Adrenal gland (tissue), 12 donors: ENCODE data around the gene HMGB4. TPM values are rescaled to one million over a fixed set of nuclear protein-coding genes. Genes with fewer than 3 reads are reported as not detected.

Experiments
- DNase-seq, 7 donors: peaks; one replicate each; pipeline ENCODE4 v3.0.0-alpha.2; 2019 to 2020
- H3K27ac ChIP-seq, 5 donors: fragments of 200-600 bp; sonication (generic) in 4 of 5; 1 replicate in 3 of 5; 2 replicates in 2 of 5; pipeline versions ENCODE4 v1.5.1 to v1.8.0; 2016 to 2020; ENCODE audit warnings: mild to moderate bottlenecking in 1 of 5
- H3K27me3 ChIP-seq: fragments of 200-600 bp; 2 replicates; pipeline ENCODE4 v1.8.0; 2021
- H3K36me3 ChIP-seq, 2 donors: fragments of 200-600 bp; replicated peaks in 1 of 2; 1 replicate in 1 of 2; 2 replicates in 1 of 2; pipeline versions ENCODE4 v1.5.1 to v1.8.0; 2018 to 2022
- H3K4me1 ChIP-seq, 2 donors: fragments of 200-600 bp; replicated peaks in 1 of 2; 1 replicate in 1 of 2; 2 replicates in 1 of 2; pipeline versions ENCODE4 v1.5.1 to v1.8.0; 2018 to 2021
- H3K4me3 ChIP-seq, 4 donors: fragments of 200-600 bp; sonication (generic) in 3 of 4; one replicate each; pipeline ENCODE4 v1.5.1; 2016 to 2018
- H3K9me3 ChIP-seq, 3 donors: fragments of 200-600 bp; sonication (generic) in 1 of 3; replicated peaks in 1 of 3; 1 replicate in 2 of 3; 2 replicates in 1 of 3; pipeline versions ENCODE4 v1.5.1 to v1.8.0; 2016 to 2021
- CTCF ChIP-seq, 6 experiments: fragments of 450-650 bp in 4 of 6; fragments of 200-600 bp in 2 of 6; sonication (generic) in 1 of 6; IDR thresholded peaks; 1 replicate in 5 of 6; 2 replicates in 1 of 6; pipeline versions ENCODE4 v1.5.1 to v1.8.0; 2016 to 2021; ENCODE audit warnings: antibody characterized with exemption in 6 of 6, mild to moderate bottlenecking in 2 of 6, moderate library complexity in 1 of 6
- POLR2A ChIP-seq, 2 donors: fragments of 450-650 bp; IDR thresholded peaks; one replicate each; pipeline ENCODE4 v1.6.1; 2017; ENCODE audit warnings: antibody characterized with exemption in 2 of 2, mild to moderate bottlenecking in 2 of 2, moderate library complexity in 1 of 2
- WGBS, 4 donors: extraction: QIAGEN DNeasy Blood & Tissue Kit in 2 of 4; methylation state at CpG; one replicate each; pipeline versions ENCODE4 v1.1.5 to v1.1.7; 2013 to 2017; 5-methylcytosine and 5-hydroxymethylcytosine counted together
- intact Hi-C, 2 donors: fragments of 100-400 bp; cut with DNase I; formaldehyde crosslinking; loops; one replicate each; pipeline versions ENCODE4 v1.14.1 to v1.15.0; 2022 to 2023
- polyA plus RNA-seq, 3 donors: library from polyadenylated mRNA; stranded (reverse); fragments of 200-250 nt in 2 of 3; fragments of 350-450 nt in 1 of 3; fragmentation: Illumina TruSeq in 1 of 3; extraction: RNeasy Lipid Tissue Mini Kit (QIAGEN cat#74804) in 1 of 3; gene quantifications; one replicate each; pipeline ENCODE4 v1.2.3, GENCODE V29; 2013 to 2014
- total RNA-seq, 9 donors: library from RNA; depleted of rRNA in 4 of 9; stranded (reverse); fragments of >200 nt in 4 of 9; fragments of 120-200 nt in 1 of 9; fragmentation: NEBNext Ultra II Directional in 1 of 9; extraction: Animal tissue kit (Norgen Biotek cat#: 25700) in 1 of 9; gene quantifications; one replicate each; pipeline versions ENCODE4 v1.1.0 to v1.2.4, GENCODE V29; 2013 to 2023
- donor health status: healthy with polysubstance abuse.
- donor health status: Bipolar disorder and iron deficiency.
- donor health status: DM: yes; HTN: yes; CAD: no.
- donor health status: DM: no; HTN: no; CAD: no.
- donor health status: DM: no; HTN: no; CAD: no.
- donor health status: DM: yes; HTN: yes; CAD: no.

Gene HMGB4
- total and polyA plus RNA-seq, 12 donors = not detected

- Histone ChIP-seq H3K9me3 (no peaks in the 10 kb centered on the region), H3K27me3 (no peaks in the 10 kb centered on the region), H3K36me3 (no peaks in the 10 kb centered on the region), H3K27ac (no peak overlapping the region), H3K4me1 (no peaks in the 10 kb centered on the region), H3K4me3 (no peak overlapping the region)
- TF ChIP-seq CTCF (IDR thresholded peaks at IDR 0.05) (no peak), POLR2A (IDR thresholded peaks at IDR 0.05) (no peak)
- DNase-seq = no peak
- 69 to 72% (median 72%) methylated on average over 1 of the region's 1 CpG for WGBS, 4 donors
- intact Hi-C loops = no loop called here
Observed at GRCh38 chr1:33841494-33841893, 22.4 kb upstream of the HMGB4 start.

- TF ChIP-seq POLR2A (IDR thresholded peaks at IDR 0.05) (no peak), CTCF (IDR thresholded peaks at IDR 0.05) (no peak)
- Histone ChIP-seq H3K4me1 (no peaks in the 10 kb centered on the region), H3K27me3 (no peaks in the 10 kb centered on the region), H3K9me3 (no peaks in the 10 kb centered on the region), H3K4me3 (no peak overlapping the region), H3K36me3 (no peaks in the 10 kb centered on the region), H3K27ac (no peak overlapping the region)
- intact Hi-C loops = no loop called here
- 88 to 94% (median 93%) methylated on average over 5 of the region's 5 CpGs for WGBS, 4 donors
- no peak for DNase-seq
Observed at GRCh38 chr1:33842348-33842747, 21.5 kb upstream of the HMGB4 start.

- WGBS, 4 donors = 82 to 89% (median 84%) methylated on average over 5 of the region's 5 CpGs
- intact Hi-C loops = no loop called here
Observed at GRCh38 chr1:33844166-33844565, 19.7 kb upstream of the HMGB4 start.

GRCh38 chr1:33846861-33847260 lies 17.0 kb upstream of the HMGB4 start:
- Histone ChIP-seq H3K27me3 (no peaks in the 10 kb centered on the region), H3K9me3 (no peaks in the 10 kb centered on the region), H3K27ac (no peak overlapping the region), H3K36me3 (no peaks in the 10 kb centered on the region), H3K4me1 (no peaks in the 10 kb centered on the region), H3K4me3 (no peak overlapping the region)
- intact Hi-C loops = no loop called here
- no peak for DNase-seq
- no peak for TF ChIP-seq POLR2A (IDR thresholded peaks at IDR 0.05)
- TF ChIP-seq CTCF (IDR thresholded peaks at IDR 0.05) = no peak
- 90 to 98% (median 94%) methylated on average over 6 to 8 of the region's 8 CpGs for WGBS, 4 donors

More at GRCh38 chr1:33844166-33844565, 19.7 kb upstream of the HMGB4 start:
- Histone ChIP-seq H3K9me3 (no peaks in the 10 kb centered on the region), H3K36me3 (no peaks in the 10 kb centered on the region), H3K27me3 (no peaks in the 10 kb centered on the region), H3K27ac (no peak overlapping the region), H3K4me1 (no peaks in the 10 kb centered on the region), H3K4me3 (no peak overlapping the region)
- TF ChIP-seq CTCF (IDR thresholded peaks at IDR 0.05) (no peak), POLR2A (IDR thresholded peaks at IDR 0.05) (no peak)
- DNase-seq = no peak
